Stimulated activated naive CD4-positive, alpha-beta T cell treated with Interleukin-2 at 50 U/mL for 16 hours (primary cell): ENCODE measurements around the gene CLIC6.

Experiments used
- DNase-seq: peaks from one replicate; lab custom pipeline; 2025; lab: John Stamatoyannopoulos, UW

Gene CLIC6

DNA sequence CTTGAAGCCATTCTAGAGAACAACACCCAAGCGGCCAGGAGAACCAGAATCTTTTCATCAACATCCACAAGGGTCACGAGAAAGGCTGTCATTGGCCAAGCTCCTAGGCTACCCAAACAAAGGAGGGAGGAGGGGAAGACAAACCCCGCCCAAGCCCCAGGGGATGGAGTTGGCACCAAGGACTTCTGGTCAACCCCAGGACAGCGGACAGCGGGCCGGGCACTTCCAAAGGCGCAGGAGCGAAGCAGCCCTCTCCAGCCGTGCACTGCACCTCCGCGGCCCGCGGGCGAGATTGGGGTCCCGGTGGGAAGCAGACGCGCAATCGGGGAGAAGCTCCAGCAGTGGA lies at the start of gene CLIC6:
Gene CLIC6 (plus strand): TSS at position 192 of the 346 bp plus-strand sequence. CDS start 395 bp downstream, outside the sequence.
- no peak for DNase-seq

- DNase-seq = no peak
Measured at GRCh38 chr21:34619841-34620665, 48.7 kb upstream of the CLIC6 start.

DNA sequence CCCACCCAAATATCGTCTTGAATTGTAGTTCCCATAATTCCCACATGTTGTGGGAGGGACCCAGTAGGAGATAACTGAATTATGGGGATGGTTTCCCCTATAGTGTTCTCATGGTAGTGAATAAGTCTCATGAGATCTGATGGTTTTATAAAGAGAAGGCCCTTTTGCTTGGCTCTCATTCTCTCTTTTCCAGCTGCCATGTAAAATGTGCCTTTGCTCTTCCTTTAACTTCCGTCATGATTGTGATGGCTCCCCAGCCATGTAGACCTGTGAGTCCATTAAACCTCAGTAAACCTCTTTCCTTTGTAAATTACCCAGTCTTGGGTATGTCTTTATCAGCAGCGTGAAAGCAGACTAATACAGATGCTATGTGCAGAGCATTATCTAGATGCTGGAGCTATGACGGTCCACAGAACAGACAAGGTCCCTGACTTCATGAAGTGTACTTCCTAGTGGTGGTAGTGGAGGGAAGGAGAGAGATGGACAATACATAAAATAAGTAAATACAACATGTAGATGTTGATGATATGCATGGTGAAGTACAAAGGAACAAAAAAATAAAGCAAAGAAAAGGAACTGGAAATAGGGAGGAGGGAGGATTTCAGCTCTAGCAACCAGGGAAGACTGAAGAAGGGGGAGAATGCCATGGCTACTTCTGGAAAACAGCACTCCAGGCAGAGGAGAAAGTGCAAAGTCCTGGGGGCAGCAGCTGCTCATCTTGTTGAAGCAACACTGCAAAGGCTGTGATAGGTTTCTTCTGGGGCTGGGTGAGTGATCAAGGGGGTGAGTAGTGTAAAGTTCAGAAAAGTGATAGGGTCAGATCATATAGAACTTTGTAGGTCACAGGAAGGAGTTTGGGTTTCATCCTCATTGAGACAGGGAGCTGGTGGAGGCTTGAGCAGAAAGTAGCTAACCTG lies 47.1 kb upstream of the CLIC6 start:
- DNase-seq = no peak

- DNase-seq = no peak
Measured at GRCh38 chr21:34623516-34623915, 45.3 kb upstream of the CLIC6 start.

DNA sequence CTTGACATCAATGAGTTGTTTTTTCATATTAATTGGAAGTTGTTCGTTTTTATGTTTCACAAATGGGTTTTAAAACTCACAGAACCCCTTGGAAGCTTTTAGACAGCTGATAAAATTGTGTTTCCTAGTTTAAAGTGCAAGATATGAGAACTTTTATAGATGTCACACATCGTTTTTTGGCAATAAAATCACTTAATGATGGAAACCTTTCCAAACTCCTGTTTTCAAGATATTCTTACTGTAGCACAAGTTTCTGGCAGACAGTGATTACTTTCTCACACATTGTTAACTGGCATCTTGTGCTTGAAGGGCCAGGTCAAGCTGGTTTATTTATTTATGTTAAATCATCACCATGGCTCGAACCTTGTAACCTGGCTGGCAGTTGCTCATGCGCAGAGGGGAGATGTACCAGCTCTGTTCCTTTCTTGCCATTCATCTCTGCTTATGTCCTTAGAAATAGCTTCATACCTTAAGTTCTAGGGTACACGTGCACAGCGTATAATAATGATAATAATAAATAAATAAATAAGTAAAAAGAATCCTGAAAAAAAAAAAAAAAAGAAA lies 43.7 kb upstream of the CLIC6 start:
- no peak for DNase-seq

GRCh38 chr21:34626131-34626530 lies 42.7 kb upstream of the CLIC6 start:
- no peak for DNase-seq

DNA sequence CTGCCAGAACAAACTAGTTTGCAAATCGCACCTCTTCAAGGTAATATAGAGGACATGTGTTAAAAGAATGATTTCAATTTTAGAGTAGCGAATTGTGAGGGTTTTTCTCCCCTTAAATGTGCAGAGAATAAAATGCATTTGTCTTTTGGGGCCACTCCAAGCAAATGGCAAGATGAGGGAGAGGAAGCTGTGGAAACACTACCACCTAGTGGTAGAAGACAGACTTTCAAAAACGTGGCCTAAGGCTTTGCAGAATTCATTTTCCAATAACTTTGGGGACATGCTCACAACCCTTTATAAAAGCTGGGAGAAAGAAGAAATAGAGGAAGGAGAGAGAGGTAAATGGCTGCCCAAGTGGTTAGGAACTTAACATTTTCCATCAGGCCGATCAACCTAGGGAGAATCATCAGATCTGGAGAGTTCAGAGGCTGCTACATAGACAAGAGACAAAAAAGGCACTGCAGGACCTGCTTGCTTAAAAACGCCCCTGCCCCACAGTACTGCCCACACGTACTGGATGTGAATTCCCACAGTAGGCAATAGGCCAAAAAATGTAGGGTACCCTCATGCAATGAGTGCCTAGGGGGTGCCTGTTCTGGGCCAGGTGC lies 38.2 kb upstream of the CLIC6 start:
- no peak for DNase-seq

- DNase-seq = no peak
Measured at GRCh38 chr21:34632498-34632897, 36.3 kb upstream of the CLIC6 start.

DNA sequence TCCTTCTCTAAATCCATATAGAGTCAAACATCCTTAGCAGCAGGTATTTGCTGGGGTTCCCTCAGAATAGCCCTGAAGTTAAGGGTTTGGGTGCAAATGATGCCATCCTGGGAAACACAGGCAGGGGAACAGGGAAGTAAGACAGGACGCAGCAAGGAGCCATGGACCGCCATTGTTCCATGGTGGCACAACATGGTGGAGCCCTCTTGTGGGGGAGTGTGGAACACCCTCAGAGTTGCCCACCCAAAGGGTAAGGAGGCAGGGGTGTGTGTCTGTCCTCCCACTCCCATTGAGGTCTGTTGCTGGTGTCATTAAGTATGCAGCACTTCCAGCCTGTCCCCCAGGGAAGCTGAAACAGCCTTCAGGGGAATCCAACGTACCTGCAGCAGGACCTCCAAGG lies 33.5 kb upstream of the CLIC6 start:
- DNase-seq = no peak

- no peak for DNase-seq
Measured at GRCh38 chr21:34636961-34637360, 31.8 kb upstream of the CLIC6 start.

- no peak for DNase-seq
Measured at GRCh38 chr21:34639250-34639649, 29.5 kb upstream of the CLIC6 start.

- DNase-seq = peak; percentile 41
Measured at GRCh38 chr21:34639882-34640788, 28.7 kb upstream of the CLIC6 start.

DNA sequence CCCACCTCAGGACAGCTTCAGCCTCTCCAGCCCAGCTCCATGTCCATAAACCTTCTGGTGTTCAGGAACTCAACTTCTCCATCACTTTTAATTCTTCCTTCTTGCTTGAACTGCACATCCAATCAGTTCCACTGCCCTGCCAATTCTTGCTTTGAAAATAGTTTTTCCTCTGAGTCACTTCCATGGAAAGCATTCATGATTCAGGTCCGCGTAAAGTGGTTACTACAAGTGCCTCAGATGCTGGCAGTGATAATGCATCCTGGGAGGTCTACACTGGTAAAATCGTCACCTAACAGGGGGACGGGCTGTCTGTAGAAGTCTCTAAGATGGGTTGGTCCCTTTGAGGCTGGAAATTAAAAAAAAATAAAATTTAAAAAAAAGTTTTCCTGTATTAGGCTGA lies 27.9 kb upstream of the CLIC6 start:
- DNase-seq = no peak

- DNase-seq = no peak
Measured at GRCh38 chr21:34642211-34643075, 26.4 kb upstream of the CLIC6 start.

GRCh38 chr21:34644825-34645224 lies 24.0 kb upstream of the CLIC6 start:
- DNase-seq = no peak

DNA sequence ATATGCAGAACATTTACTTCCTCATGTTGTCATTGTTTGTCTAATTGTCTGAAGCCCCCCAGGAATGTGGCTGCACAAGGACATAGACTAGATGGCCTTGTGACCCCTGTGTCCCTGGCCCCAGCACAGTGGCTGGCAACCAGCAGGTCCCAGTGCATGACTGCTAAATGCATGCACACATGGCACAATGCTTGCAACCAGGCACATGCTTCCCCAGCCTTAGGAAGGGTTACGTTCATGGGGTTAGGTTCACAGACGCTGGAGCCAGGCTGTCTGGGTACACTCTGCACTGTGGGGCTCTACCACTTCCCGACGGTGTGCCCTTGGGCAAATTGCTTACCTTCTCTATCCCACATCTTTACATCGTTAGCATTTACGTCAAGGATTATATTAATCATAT lies 21.2 kb upstream of the CLIC6 start:
- no peak for DNase-seq

DNA sequence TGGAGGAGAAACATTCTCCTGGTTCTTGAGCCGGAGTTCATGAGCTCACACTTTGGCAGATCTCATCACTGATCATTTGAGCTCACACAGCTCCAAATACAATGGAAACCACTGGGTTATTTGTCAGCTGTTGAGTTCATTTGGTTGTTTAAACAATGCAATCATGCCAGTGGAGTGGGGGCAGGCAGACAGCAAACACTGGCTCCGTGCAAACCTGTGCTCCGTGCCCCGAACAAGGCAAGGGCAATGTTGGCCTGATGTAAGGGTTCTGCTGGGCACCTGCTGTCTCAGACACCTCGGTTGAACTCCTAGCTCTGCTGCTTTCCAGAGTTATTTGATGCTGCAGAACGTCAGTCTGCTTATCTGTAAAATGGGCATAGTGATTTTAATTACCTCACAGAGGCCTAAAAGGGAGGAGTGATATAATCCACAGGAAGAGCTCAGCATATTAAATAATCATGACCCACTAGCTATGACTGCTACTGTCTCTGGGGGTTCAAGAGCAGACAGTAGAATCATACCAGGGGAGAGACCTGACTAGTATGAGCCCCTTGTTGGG lies 20.0 kb upstream of the CLIC6 start:
- no peak for DNase-seq

DNA sequence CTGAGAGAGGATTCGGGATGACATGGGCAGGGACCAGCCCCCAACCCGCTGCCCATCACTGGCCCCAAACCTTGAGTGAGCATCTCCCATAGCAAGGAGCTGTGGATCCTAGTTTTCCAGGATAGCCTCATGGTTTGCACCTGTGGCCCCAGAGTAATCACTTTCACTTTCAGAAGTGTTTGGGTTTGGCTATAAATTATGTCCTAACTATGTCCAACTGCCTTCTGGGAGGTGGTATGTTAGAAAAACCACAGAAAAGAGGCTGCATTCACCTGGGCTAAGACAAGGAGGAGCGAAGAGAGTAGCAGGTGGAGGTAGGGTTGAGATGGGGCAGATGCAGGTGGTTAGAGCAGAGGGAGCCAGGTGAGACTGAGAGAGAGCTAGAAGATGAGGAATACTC lies 19.4 kb upstream of the CLIC6 start:
- no peak for DNase-seq

DNA sequence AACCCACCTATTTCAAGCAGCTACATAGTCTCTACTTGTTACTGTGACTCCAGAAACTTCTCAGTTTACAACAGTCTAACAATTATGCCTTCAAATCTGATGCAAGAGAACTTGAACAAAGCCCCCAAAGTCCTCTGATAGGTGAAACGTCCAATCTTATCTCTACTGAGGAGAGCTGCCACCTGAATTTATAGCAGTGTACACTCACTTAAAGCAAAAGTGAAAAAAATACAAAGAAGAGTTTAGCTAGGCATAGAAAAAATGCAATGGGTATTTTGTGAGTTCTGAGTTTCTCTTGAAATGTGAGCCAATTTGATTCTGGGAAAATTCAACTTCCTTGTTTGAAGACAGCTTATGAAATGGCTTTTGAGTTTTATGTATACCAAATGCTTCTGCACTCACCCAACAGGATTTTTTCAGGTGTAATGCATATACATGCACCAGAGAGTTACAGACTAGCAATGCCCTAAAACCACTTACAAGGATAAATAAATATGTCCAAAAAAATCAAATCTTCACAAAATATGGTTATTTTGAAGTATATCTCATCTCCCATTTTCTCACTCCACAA lies 17.8 kb upstream of the CLIC6 start:
- no peak for DNase-seq

GRCh38 chr21:34651642-34652041 lies 17.2 kb upstream of the CLIC6 start:
- no peak for DNase-seq
